PC-9 (cell line): ENCODE results near the gene NPVF. TPM values are rescaled to one million over a fixed set of nuclear protein-coding genes. Genes with fewer than 3 reads are reported as not detected.

Experiments used
- BruUV-seq: library from RNA; stranded (reverse); fragments of 400-500 nt; replicated peaks from 2 replicates; lab custom pipeline; 2021; lab: Mats Ljungman, UMichigan
- CTCF ChIA-PET: fragments of 300-600 bp; sonication (Branson Sonifier 250); formaldehyde crosslinking; loops from one replicate; lab custom pipeline; 2022; ENCODE audit warnings: antibody characterized with exemption; lab: Charles Lee
- POLR2A ChIA-PET: fragments of 300-600 bp; sonication (Branson Sonifier 250); formaldehyde crosslinking; loops from one replicate; lab custom pipeline; 2022; ENCODE audit warnings: antibody characterized with exemption; ENCODE audit not compliant: unreplicated experiment; lab: Charles Lee
- DNase-seq, 2 experiments: peaks; one replicate each; pipeline versions ENCODE4 v3.0.0 to v3.0.0-alpha.2; 2015 to 2022; ENCODE audit warnings: mixed read lengths in 1 of 2
- H2AFZ ChIP-seq: fragments of 200-600 bp; sonication (generic); 2 replicates; pipeline ENCODE4 v1.8.1; 2017; ENCODE audit warnings: antibody characterized with exemption
- H3F3A ChIP-seq: fragments of 200-600 bp; sonication (generic); 2 replicates; pipeline ENCODE4 v1.8.1; 2017; ENCODE audit warnings: antibody characterized with exemption, mild to moderate bottlenecking, low read depth; ENCODE audit not compliant: insufficient read depth
- H3K27ac ChIP-seq: fragments of 200-600 bp; sonication (generic); 2 replicates; pipeline ENCODE4 v1.6.1; 2016; ENCODE audit warnings: mixed run types
- H3K27me3 ChIP-seq: fragments of 200-600 bp; sonication (generic); 2 replicates; pipeline ENCODE4 v1.6.1; 2016; ENCODE audit warnings: low read depth, mixed run types; ENCODE audit not compliant: insufficient read depth
- H3K36me3 ChIP-seq: fragments of 200-600 bp; sonication (generic); 2 replicates; pipeline ENCODE4 v1.6.1; 2016; ENCODE audit warnings: low read depth, mixed run types
- H3K4me1 ChIP-seq: fragments of 200-600 bp; sonication (generic); replicated peaks from 2 replicates; pipeline ENCODE4 v1.6.1; 2016; ENCODE audit warnings: mixed run types; ENCODE audit not compliant: insufficient read depth
- H3K4me2 ChIP-seq: fragments of 200-600 bp; sonication (generic); 2 replicates; pipeline ENCODE4 v1.6.1; 2017; ENCODE audit warnings: mixed run types
- H3K4me3 ChIP-seq: fragments of 200-600 bp; sonication (generic); 2 replicates; pipeline ENCODE4 v1.6.1; 2016; ENCODE audit warnings: mixed run types
- H3K79me2 ChIP-seq: fragments of 200-600 bp; sonication (generic); 2 replicates; pipeline ENCODE4 v1.6.1; 2017; ENCODE audit warnings: low read depth, mixed run types
- H3K9me2 ChIP-seq: fragments of 200-600 bp; sonication (generic); 2 replicates; pipeline ENCODE4 v1.8.1; 2017; ENCODE audit warnings: mild to moderate bottlenecking; ENCODE audit not compliant: insufficient read depth
- H3K9me3 ChIP-seq: fragments of 200-600 bp; sonication (generic); 2 replicates; pipeline ENCODE4 v1.8.1; 2016; ENCODE audit warnings: low read depth; ENCODE audit not compliant: insufficient read depth
- H4K20me1 ChIP-seq: fragments of 200-600 bp; sonication (generic); 2 replicates; pipeline ENCODE4 v1.8.1; 2017; ENCODE audit not compliant: insufficient read depth
- CTCF ChIP-seq: fragments of 200-600 bp; sonication (generic); conservative IDR thresholded peaks from 2 replicates; pipeline ENCODE4 v1.6.1; 2017; ENCODE audit warnings: mixed run types, antibody characterized with exemption, mild to moderate bottlenecking, moderate library complexity
- EZH2 ChIP-seq: fragments of 200-600 bp; sonication (generic); IDR thresholded peaks from 2 replicates; pipeline ENCODE4 v1.8.0; 2017; ENCODE audit warnings: antibody characterized with exemption, low read depth
- intact Hi-C: fragments of 100-400 bp; cut with micrococcal nuclease; formaldehyde crosslinking; loops from one replicate; pipeline ENCODE4 v1.10.0; 2022; ENCODE audit not compliant: unreplicated experiment
- total RNA-seq: library from RNA; stranded (reverse); gene quantifications from 2 replicates; pipeline ENCODE4 v1.2.3, GENCODE V29; 2021

NPVF gene
- total RNA-seq, 1 experiment from 2014 or later, result not detected

DNA sequence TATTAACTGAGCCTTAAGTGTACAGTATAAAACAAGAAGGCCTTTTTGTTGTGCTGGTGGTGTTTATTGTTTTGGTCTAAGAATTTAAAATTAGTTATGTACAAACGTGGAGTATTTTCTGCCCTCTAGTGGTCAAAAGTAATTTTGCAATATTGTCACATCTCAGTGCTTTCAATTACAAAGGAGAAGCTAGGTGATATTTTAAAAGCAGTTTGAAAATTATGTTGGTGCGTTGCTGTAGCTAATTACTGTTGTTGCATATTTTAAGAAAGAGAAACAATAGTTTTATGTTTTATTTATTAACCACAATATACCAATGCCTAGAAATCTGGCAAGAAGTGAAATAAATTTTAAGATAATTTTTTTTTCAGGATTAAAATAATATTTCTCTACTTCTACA is 11.4 kb downstream of the NPVF start:
- no peaks in the 10 kb centered on the region for H3K79me2 ChIP-seq
- no peaks in the 10 kb centered on the region for H3F3A ChIP-seq
- H3K36me3 ChIP-seq, result no peaks in the 10 kb centered on the region
- no peak overlapping the region for H3K27ac ChIP-seq
- no peak overlapping the region for H2AFZ ChIP-seq
- no peaks in the 10 kb centered on the region for H3K9me2 ChIP-seq
- no peaks in the 10 kb centered on the region for H3K4me1 ChIP-seq
- TF ChIP-seq EZH2, result no peak
- TF ChIP-seq CTCF, result peak; percentile 96
- intact Hi-C loops, result no loop called here
- ChIA-PET CTCF (interaction anchor here (0.6 kb wide), 2 partner anchors 10 to 1483 kb away, joined by 3 to 16 read pairs; no protein-coding TSS in a partner anchor), POLR2A (no interaction called here)
- peaks cover 69% of the 10 kb centered on the region for H3K27me3 ChIP-seq
- H3K4me2 ChIP-seq, result no peak overlapping the region
- no peak for DNase-seq
- H4K20me1 ChIP-seq, result no peaks in the 10 kb centered on the region
- H3K4me3 ChIP-seq, result no peak overlapping the region
- no peaks in the 10 kb centered on the region for H3K9me3 ChIP-seq
- BruUV-seq, result no TSS peak

DNA sequence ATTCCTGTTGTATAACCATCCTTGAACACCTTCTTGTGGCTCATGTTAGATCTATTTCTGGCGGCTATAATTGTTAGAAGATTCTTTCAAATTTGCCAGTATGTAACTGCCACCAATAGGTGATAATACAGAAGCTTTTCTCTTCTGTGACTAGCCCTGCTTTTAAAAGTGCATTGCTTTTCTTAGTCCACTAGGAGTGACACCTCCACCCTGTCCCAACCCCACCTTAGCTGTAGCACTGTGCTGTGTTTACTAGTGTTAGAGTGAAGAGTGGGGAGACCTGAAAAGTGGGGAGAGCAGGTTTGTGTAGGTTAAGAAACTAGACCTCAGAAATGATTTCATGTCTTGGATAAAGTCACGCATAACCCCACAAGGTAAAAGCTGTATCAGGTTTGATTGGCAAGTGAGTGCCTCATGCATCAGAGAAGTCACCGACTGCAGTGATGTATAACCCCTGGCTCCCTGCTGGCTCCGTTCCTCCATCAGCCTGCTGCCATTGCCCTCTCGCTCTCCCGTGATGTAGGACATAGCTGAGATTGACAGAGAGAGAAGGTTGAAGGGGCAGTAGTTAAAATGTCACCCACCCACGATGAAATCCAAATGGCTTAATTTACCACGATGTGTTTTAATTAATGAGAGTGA is 12.5 kb downstream of the NPVF start:
- Histone ChIP-seq H3K4me3 (no peak overlapping the region), H2AFZ (no peak overlapping the region; the same call in 1 of the 2 replicates), H3K9me2 (no peaks in the 10 kb centered on the region), H3F3A (no peaks in the 10 kb centered on the region), H3K4me1 (no peaks in the 10 kb centered on the region), H4K20me1 (no peaks in the 10 kb centered on the region), H3K27ac (no peak overlapping the region), H3K36me3 (no peaks in the 10 kb centered on the region), H3K79me2 (no peaks in the 10 kb centered on the region), H3K9me3 (no peaks in the 10 kb centered on the region), H3K4me2 (no peak overlapping the region), H3K27me3 (peaks cover 58% of the 10 kb centered on the region)
- TF ChIP-seq EZH2 (no peak), CTCF (no peak)
- intact Hi-C loops, result no loop called here
- no peak for DNase-seq
- POLR2A ChIA-PET, result no interaction called here
- CTCF ChIA-PET, result no interaction called here
- no TSS peak for BruUV-seq

DNA sequence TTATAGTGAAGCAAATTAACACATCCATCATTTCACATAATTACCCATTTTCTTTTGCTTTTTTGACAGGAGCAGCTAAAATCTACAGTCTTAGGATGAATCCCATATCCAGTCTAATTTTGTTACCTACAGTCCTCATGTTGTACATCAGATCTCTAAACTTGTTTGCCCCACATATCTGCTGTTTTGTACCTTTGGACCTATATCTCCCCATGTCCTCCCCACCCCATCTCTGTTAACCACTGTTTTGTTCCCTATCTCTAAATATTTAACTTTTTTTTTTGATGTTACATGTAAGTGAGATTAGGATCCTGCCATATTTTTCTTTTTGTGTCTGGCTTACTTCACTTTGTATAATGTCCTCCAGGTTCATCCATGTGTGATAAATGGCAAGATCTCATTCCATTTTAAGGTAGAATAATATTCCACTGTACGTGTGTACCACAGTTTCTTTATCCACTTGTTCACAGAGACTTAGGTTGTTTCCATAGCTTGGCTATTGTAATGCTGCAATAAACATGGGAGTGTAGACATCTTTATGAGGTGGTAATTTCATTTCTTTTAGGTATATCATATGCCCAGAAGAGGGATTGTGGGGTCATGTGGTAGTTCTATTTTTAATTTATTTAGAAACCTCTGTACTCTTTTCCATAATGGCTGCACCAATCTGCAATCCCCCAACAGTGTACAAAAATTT is 19.6 kb downstream of the NPVF start:
- H3K4me1 ChIP-seq, result no peaks in the 10 kb centered on the region

More for the DNA sequence above, 19.6 kb downstream of the NPVF start:
- BruUV-seq, result no TSS peak
- Histone ChIP-seq H3K4me2 (no peak overlapping the region), H3F3A (no peaks in the 10 kb centered on the region), H3K4me3 (no peak overlapping the region), H3K27ac (no peak overlapping the region), H3K36me3 (no peaks in the 10 kb centered on the region), H4K20me1 (no peaks in the 10 kb centered on the region), H2AFZ (no peak overlapping the region), H3K27me3 (peaks cover 34% of the 10 kb centered on the region), H3K9me3 (no peaks in the 10 kb centered on the region), H3K79me2 (no peaks in the 10 kb centered on the region), H3K9me2 (no peaks in the 10 kb centered on the region)
- CTCF ChIA-PET, result no interaction called here
- TF ChIP-seq EZH2 (no peak), CTCF (no peak)
- intact Hi-C loops, result no loop called here
- POLR2A ChIA-PET, result no interaction called here
- DNase-seq, result no peak
